Measurements from ENCODE around the gene TFPT.
"Not testable (repeated sequence)": the region's sequence is repeated elsewhere in the genome, so short reads cannot be mapped to it uniquely, and the experiment has no call there.

TFPT gene

DNA sequence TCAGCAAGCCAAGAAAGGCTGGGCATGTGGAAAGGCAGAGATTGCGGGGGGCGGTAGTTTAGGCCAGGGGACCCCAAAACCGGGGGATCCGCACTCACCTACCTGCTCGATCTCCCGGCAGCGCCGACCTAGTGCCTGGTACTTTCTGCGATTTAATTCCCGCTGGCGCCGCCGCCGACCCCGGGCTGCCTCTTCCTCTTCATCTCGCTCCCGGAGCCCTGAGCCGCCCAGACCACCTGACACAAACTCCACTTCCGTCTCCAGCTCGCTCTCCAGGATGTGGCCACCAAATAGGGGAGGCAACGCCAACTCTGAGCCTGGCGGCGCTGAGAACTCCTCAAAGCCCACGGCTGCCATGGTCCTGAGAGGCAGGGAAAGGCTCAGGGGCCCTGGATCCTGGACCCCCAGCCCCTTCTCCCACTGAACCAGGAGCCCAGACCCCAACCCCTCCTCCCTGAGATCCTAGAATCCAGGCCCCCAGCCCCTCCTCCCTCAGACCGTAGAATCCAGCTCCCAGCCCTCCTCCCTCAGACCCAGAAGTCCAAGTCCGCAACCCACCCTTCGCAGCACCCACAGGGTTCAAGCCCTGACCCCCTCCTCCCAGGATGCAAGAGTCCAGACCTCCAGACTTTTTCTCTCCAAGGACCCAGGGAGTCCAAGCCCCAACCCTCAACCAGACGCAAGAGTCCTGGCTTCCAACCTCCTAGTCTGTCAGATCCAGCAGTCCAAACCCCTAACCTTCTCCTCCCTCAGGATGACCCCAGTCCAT, 933 bp downstream of the TFPT start:
- peak; percentile 59 to 60 for DNase-seq

DNA sequence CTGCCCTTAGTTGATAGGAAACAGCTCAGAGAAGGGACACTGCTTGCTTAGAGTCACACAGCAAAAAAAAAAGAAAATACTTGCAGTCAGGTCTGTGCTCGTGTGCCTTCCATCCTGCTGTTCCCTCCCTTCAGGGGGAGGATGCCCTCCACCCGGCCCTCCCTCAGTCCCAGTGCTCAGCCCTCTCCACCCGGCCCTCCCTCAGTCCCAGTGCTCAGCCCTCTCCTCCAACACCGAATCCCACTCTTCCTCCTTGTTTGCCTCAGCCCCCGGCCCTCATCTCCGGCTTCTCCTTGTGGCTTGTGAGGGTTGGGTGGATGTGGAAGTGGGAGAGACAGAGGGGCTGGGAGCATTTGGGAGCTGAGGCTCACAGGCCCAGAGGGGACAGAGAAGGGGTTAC, 5.8 kb downstream of the TFPT start:
- DNase-seq, result no peak

DNA sequence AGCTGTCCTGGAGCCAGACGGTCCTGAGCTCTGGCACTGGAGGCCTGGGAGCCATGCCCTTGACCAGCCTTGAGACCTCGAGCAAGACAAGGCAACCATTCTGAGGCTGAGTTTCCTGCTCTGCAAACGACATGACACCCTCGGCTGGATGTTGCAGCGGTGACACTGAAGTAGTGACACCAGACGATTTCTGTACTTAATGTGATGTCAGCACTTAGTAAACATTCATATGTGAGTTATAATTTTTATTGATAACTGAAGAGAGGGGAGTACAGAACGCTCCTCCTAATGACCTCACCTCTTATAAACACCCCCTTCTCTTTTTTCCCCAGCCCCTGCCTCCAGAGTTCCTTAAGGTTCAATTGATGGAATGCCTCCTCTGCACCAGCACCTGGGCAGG, 7.0 kb downstream of the TFPT start:
- DNase-seq, result no peak

DNA sequence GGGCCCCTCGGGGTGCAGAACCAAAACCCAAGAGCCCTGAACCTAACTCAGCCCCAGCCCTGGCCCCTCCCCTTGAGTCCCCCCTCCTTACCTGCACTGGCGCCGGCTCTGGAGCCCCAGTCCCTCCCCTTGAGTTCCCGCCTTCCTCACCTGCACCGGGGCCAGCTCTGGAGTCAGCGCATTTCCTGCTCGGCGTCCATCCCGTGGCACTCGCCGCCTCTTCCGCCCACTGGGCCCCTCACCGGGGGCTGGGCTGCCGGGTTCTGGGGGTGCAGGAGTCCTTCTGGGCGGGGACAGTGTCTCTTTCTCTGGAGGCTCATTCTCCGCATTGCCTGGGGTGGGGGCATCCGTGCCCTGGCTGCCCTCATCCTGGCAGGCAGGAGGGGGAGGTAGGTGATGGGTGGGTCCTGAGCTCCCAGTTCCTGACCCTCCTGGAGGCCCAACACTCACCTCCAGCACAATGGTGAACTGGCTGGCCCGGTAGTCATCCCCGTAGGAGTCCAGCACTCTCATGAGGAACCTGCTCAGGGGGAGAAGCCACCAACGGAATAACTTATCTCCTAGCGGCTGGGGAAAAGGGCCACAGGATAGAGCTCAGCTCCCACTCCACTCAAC, 7.5 kb downstream of the TFPT start:
- no peak for DNase-seq

DNA sequence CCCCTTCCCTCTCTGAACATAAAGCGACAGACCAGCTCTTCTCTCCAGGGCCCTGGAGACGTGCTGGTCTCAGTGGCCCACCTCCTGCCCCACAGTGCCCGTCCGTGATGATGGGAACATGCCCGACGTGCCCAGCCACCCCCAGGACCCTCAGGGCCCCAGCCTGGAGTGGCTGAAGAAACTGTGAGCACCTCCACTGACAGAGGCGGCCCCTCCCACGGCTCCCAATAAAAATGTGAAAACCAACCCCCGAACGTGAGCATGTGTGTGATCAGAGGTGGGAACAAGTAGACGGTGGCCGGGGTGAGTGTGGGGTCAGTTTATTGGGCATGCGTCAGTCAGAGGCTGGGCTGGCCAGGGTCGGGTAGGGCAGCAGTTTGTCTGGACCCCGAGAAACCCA, 8.7 kb downstream of the TFPT start:
- DNase-seq, result no peak

DNA sequence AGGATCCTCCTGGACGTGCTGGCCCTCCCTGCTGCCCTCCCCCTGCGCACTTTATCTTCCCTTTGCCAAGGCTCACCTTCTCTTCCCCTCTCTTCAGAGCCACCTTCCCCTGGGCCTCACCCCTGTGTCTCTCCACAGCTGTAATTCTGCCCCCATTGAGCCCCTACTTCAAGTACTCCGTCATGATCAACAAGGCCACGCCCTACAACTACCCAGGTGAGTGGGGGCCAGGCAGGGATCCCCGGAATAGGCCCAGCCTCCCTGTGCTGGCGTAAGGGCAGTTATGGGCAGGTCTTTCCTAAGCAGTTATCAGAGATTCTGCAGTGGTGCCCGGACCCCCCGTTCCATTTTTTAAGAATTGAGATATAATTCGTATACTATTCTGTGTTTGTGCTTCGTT, 9.7 kb downstream of the TFPT start:
- DNase-seq, result no peak

DNA sequence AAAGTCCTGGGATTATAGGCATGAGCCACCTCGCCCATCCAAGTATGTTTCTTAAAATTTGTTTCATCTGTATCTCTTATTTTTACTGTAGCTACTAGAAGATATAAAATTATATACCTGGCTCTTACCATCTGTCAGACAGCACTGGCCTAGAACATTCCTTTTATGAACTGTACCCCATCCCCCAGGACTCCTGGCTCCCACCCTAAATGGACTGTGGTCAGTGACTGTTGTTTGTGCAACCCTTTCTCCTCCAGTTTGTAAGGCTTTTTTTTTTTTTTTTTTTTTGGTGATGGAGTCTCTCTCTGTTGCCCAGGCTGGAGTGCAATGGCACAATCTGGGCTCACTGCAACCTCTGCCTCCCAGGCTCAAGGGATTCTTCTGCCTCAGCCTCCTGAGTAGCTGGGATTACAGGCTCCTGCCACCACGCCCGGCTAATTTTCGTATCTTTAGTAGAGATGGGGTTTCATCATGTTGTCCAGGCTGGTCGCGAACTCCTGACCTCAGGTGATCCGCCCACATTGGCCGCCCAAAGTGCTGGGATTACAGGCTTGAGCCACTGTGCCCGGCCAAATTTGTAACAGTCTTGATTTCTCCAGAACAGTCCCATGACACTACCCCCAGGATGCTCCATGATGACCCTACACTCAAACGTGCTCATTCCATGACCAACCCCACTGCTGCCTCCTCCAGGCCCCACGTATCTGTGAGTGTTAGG, 10.3 kb downstream of the TFPT start:
- no peak for DNase-seq

DNA sequence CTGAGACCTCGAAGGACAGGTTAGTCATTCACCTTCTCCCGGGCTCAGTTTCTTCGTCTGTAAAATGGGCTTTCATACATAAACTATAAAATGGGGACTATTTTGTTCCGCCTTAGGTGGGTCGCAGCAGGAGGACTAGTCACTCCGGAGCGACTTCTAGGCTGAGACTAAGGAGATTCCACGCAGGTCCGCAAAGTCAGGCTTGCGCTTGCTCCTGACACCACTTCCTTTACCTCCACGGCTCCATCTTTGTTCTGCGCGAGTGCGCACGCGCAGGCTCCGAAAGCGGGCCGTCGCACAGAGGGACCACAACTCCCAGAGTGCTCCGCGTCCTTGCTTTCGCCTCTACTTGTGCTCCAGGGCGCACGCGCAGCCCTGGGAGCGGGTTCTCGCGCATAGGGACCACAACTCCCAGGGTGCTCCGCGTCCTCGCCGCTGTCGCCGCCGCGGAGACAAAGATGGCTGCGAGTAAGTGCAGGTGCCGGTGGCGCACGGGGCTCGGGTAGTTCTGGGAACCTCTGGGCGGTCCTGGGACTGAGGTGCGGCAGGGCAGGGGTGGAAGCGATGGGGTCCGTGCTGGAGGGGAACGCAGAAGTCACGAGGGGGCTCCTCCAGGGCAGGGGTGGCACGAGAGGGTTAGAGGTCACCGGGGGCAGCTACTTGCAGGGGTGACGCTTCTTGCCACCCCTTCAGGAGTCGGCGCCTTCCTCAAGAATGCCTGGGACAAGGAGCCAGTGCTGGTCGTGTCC, 12.9 kb downstream of the TFPT start, which contains the start of gene NDUFA3:
Gene NDUFA3 (plus strand): TSS at position 435 of the 749 bp plus-strand sequence. CDS start 24 bp downstream, at position 459.
- peak; percentile 97 to 98 for DNase-seq

DNA sequence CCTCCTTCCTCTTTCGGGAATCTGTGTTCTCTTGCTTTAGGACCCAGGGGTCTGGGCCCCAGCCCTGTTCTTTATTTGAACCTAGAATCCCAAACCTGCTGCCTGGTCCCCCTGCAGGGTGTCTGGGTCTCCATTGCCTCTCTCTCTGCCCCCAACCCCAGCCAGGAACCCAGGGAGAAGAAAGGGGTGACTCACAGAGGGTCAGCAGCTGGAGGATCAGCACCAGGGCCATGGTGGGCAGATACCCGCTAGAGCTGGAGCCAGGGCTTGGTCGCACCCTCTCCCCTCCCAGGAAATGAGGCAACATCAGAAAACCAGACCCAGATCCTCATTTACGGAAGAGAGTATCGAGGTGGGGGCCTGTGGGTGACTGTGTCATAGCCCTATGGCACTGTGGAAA, 14.9 kb downstream of the TFPT start, which contains the start of gene OSCAR:
Gene OSCAR (minus strand): TSS at position 243 of the 400 bp plus-strand sequence. CDS start 11 bp downstream, at position 232.
- DNase-seq, result peak; percentile 88 to 91

DNA sequence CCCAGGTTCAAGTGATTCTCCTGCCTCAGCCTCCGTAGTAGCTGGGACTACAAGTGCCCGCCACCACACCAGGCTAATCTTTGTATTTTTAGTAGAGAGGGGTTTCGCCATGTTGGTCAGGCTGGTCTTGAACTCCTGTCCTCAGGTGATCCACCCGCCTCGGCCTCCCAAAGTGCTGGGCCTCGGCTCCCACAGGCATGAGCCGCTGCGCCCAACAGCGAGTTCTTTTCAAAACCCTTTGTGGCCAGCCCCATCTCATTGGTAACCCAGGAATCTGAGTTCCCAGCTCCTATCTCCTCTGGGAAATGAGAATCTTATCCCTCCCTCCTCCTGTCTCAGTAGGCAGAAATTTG, 15.6 kb downstream of the TFPT start:
- not testable (repeated sequence) for DNase-seq

DNA sequence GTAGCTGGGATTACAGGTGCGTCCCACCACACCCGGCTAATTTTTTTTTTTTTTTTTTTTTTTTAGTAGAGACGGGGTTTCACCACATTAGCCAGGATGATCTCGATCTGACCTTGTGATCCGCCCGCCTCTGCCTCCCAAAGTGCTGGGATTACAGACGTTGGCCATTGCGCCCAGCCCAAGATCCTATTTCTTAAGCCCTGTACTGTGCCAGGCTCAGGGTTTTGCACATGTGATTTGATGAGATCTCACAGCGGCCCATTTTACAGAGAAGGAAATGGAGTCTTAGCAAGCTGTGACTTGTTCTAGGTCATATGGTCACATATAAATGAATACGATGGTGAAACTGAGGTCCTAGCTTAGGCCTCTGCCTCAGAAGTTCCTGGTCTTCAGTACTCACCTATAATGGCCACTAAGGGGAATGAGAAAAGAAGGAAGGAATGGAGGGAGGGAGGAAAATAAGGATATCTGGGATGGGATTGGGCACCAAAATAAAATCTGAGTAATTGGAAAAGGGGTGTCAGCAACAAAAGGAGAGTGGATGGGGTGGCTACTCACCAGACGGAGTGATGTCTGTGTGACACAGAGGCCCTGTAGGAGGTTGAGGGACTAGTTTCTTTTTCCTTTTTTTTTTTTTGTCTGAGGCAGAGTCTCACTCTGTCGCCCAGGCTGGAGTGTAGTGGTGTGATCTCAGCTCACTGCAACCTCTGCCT, 16.1 kb downstream of the TFPT start:
- DNase-seq, result peak; percentile 56 to 68

DNA sequence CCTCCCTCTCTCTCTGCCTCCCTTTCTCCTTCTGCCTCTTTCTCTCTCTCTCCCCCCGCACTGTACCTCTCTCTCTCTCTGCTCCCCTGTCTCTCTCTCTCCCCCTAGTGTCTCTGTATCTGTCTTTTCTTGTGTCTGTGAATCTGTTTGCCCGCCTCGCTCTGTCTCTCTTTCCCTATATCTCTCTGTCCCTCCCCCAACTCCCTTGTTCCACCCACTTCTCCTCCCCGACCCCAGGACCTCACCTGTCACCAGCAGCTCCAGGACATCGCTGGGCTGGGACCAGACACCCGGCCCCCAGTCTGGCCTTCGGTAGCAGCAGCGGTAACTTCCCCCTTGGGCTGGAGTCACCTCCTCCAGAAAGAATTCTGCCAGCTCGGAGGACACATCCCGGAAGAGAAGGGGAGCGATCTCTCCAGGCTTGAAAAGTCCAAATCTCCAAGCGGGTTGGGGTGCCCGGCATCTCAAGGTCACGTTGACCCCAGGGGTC, 18.8 kb downstream of the TFPT start:
- DNase-seq, result peak in 1 of 2 donors; percentile 23

DNA sequence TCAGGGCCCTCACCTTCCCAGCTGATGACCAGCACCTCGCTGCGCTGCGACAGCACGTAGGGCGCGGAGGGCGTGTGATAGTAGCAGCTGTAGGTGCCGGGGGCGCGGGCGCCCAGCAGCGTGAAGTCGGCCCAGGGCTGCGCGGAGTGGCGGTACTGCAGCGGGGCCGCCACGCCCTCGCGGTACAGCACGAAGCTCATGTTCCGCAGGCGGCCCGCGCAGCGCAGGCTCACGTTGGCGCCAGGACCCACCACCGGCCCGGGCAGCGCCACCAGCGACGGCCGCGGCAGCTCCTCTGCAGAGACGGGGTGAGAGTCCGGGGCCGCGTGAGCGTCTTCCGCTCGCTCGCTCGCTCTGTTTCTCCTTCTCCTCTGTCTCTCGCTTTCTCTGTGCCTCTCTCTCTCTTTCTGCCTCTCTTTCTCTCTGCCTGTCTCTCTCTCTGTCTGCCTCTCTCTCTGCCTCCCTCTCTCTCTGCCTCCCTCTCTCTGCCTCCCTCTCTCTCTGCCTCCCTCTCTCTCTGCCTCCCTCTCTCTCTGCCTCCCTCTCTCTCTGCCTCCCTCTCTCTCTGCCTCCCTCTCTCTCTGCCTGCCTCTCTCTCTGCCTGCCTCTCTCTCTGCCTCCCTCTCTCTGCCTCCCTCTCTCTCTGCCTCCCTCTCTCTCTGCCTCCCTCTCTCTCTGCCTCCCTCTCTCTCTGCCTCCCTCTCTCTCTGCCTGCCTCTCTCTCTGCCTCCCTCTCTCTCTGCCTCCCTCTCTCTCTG, 19.4 kb downstream of the TFPT start:
- peak in 1 of 2 donors; percentile 11 for DNase-seq

DNA sequence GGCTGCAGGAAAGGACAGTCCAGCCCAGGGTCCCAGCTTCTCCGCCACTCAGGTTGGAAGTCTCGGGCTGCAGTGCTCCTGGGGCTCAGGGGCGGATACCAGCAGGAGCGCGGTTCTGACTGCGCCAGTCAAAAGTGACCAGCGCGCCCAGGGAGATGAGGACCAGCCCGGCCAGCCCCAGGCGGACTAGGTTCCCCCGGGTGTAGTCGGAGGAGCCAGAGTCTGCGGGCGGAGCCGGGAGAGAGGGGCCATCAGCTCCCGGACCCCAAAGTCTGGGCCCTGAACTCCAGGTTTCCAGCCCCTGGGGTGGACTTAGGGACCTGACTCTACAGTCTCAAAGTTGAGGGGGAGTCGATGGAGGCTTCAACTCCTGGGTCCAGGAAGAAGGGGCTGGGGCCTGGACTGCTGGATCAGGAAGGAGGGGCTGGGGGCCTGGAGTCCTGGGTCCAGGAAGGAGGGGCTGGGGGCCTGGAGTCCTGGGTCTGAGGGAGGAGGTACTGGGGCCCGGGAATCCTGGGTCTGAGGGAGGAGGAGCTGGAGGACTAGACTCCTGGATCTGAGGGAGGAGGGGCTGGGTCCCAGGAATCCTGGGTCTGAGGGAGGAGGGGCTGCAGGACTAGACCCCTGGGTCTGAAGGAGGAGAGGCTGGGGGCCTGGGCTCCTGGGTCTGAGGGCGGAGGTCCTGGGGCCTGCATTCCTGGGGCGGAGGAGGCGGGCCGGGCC, 20.2 kb downstream of the TFPT start:
- DNase-seq, result no peak

DNA sequence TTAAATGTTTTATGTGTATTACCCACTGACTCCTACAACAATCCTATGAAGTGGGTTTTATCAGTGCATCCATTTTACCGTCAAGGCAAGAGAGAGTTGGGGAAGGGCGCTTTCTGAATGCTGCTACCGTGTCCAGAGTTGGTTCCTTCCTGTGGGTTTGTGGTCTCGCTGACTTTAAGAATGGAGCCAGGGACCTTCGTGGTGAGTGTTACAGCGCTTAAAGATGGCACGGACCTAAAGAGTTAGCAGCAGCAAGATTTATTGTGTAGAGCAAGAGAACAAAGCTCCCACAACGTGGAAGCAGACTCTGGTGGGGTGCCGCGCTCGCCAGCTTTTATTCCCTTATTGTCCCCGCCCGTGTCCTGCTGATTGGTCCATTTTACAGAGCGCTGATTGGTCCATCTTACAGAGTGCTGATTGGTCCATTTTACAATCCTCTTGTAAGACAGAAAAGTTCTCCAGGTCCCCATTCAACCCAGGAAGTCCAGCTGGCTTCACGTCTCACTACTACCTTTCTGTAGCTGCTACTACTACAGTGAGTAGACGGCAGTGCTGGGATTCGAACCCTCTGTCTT, 20.9 kb downstream of the TFPT start:
- no peak for DNase-seq

DNA sequence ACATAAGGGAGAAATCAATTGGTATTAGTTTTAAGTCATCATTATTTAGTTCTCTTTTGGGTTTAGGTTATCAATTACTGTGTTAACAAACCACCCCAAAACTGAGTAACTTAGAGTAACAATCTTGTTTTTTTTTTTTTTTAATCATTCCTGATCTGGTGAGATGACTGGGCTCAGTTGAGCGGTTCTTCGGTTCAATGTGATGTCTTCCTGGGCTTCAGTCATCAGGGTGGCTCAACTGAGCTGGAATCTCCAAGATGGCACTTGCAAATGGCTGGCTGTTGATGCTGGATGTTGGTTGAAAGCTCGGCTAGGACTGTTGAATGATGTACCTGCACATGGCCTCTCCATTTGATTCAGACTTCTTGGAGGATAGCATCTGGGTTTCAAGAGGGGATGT, 31.0 kb downstream of the TFPT start:
- DNase-seq, result no peak

DNA sequence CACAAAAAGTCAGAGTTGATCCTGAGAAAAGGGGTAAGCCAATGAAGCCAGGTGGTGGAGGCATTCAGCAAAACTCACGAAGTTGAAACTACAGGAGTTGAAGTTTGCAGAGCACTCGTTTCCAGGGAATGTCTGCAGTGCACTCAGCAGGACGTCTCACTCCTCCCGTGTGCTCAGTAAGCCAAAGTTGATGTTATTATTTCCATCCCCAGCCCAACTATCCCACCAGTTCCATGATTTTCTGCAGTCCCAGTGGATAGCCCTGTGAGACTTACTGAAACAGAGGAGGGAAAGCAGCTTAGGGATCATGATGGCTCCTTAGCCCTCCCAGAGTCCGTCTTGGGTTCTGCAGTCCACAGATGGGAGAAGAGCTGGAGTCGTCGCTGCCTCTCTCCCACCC, 34.4 kb downstream of the TFPT start, which contains the start of gene TARM1:
Gene TARM1 (minus strand): TSS at position 334 of the 400 bp plus-strand sequence. CDS start 25 bp downstream, at position 309.
- no peak for DNase-seq

DNA sequence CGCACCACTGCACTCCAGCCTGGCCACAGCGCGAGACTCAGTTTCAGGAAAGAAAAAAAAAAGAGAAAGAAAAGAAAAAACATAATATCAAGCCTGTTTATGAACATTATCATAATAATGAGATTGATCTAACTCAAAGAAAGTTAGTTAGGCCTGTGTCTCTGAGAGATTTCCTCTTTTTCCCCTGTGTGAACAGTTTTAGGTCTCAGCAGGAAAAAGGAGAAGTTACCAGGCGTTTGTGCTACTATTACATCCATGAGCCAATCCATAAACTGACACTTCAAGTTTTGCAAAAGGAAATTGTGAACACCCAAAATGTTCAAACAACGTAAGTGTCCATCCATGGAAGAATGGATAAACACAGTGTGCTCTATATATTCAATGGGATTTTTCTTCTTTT, 38.1 kb downstream of the TFPT start:
- DNase-seq, result peak; percentile 58 to 81

DNA sequence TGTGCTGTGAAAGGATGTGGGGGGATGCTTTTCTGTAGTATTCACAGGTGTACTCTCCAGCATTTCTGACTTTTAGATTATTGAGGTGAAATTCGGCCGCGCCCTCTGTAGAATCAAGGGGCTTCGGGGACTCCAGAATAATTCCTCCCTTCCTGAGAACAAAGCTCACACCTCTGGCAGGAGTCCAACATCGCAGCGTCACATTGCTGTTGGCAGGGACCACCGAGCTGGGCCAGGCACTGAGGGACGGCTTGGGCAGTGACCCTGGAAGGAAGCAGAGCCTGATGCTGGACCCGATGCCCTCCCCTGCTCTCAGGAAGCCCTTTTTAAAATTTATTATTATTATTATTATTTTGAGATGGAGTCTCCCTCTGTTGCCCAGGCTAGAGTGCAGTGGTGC, 40.6 kb downstream of the TFPT start:
- no peak for DNase-seq

DNA sequence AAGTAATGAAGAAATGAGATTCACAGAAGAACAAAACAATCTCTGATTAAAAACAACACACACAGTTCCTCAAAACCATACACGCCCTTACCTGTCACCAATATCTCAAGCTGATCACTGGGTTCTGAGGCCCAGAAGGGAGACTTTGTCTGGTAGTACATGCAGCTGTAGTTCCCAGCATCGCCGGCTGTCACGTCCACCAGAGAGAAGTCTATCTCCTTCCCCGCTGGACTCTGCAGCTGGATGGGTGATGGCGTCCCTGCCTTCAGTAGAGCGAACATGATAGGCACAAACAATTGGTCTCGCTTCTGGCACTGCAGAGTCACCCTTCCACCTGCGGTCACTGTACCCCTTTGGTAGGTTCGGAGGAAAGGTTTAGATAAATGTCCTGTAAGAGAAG, 41.6 kb downstream of the TFPT start:
- no peak for DNase-seq

All from inflammatory macrophage treated with lipopolysaccharide for 1 hour (primary cell).